Spleen (tissue), 11 donors: ENCODE results near the gene ANTXR2. TPM values are rescaled to one million over a fixed set of nuclear protein-coding genes. Genes with fewer than 3 reads are reported as not detected.

Experiments
- DNase-seq: peaks from one replicate; pipeline ENCODE4 v3.0.0-alpha.2; 2020
- H3K27ac ChIP-seq, 8 donors: fragments of 200-600 bp; sonication (generic) in 7 of 8; 1 replicate in 4 of 8; 2 replicates in 4 of 8; pipeline versions ENCODE4 v1.5.0 to v1.8.0; 2016 to 2021; ENCODE audit warnings: inconsistent platforms in 4 of 8, mild to moderate bottlenecking in 4 of 8, moderate library complexity in 1 of 8
- H3K27me3 ChIP-seq, 7 donors: fragments of 200-600 bp; sonication (generic) in 6 of 7; replicated peaks in 1 of 7; 1 replicate in 4 of 7; 2 replicates in 3 of 7; pipeline versions ENCODE4 v1.5.0 to v1.8.0; 2016 to 2021; ENCODE audit warnings: inconsistent platforms in 3 of 7, mild to moderate bottlenecking in 1 of 7
- H3K36me3 ChIP-seq, 6 donors: fragments of 200-600 bp; sonication (generic) in 5 of 6; 1 replicate in 4 of 6; 2 replicates in 2 of 6; pipeline versions ENCODE4 v1.5.0 to v1.8.0; 2016 to 2021; ENCODE audit warnings: inconsistent platforms in 2 of 6
- H3K4me1 ChIP-seq, 6 donors: fragments of 200-600 bp; sonication (generic) in 5 of 6; 1 replicate in 3 of 6; 2 replicates in 3 of 6; pipeline versions ENCODE4 v1.5.0 to v1.8.0; 2016 to 2021; ENCODE audit warnings: inconsistent platforms in 3 of 6
- H3K4me3 ChIP-seq, 8 donors: fragments of 200-600 bp; sonication (generic) in 7 of 8; 1 replicate in 4 of 8; 2 replicates in 4 of 8; pipeline versions ENCODE4 v1.5.0 to v1.8.0; 2016 to 2021; ENCODE audit warnings: inconsistent platforms in 4 of 8, mild to moderate bottlenecking in 4 of 8, moderate library complexity in 2 of 8
- H3K9me3 ChIP-seq, 8 donors: fragments of 200-600 bp; sonication (generic) in 7 of 8; 1 replicate in 4 of 8; 2 replicates in 4 of 8; pipeline versions ENCODE4 v1.5.0 to v1.8.0; 2016 to 2021; ENCODE audit warnings: inconsistent platforms in 4 of 8
- CTCF ChIP-seq, 11 experiments: fragments of 200-600 bp in 7 of 11; fragments of 450-650 bp in 4 of 11; sonication (generic) in 4 of 11; IDR thresholded peaks in 8 of 11; conservative IDR thresholded peaks in 3 of 11; 1 replicate in 7 of 11; 2 replicates in 4 of 11; pipeline versions ENCODE4 v1.4.0 to v1.8.0; 2016 to 2021; ENCODE audit warnings: antibody characterized with exemption in 11 of 11, inconsistent platforms in 4 of 11, mild to moderate bottlenecking in 1 of 11
- POLR2A ChIP-seq, 3 donors: fragments of 450-650 bp; IDR thresholded peaks; one replicate each; pipeline ENCODE4 v1.5.1; 2017; ENCODE audit warnings: antibody characterized with exemption in 3 of 3, mild to moderate bottlenecking in 1 of 3
- POLR2AphosphoS5 ChIP-seq, 3 donors: sonication (generic); formaldehyde crosslinking; IDR thresholded peaks; one replicate each; pipeline ENCODE4 v1.5.1; 2017; ENCODE audit warnings: antibody characterized with exemption in 3 of 3
- WGBS, 5 donors: extraction: QIAGEN DNeasy Blood & Tissue Kit in 3 of 5; methylation state at CpG; one replicate each; pipeline versions ENCODE4 v1.1.5 to v1.1.7; 2013 to 2018; 5-methylcytosine and 5-hydroxymethylcytosine counted together
- intact Hi-C: fragments of 100-400 bp; cut with DNase I; formaldehyde crosslinking; loops from one replicate; pipeline ENCODE4 v1.15.0; 2023; ENCODE audit warnings: low total_unique reads
- polyA plus RNA-seq, 3 donors: library from polyadenylated mRNA; stranded (reverse); fragments of 200-250 nt; gene quantifications; one replicate each; pipeline ENCODE4 v1.2.1, GENCODE V29; 2013
- total RNA-seq, 7 donors: library from RNA; depleted of rRNA in 3 of 7; stranded (reverse); fragments of >200 nt in 3 of 7; fragmentation: NEBNext Ultra II Directional in 4 of 7; extraction: Animal tissue kit (Norgen Biotek cat#: 25700) in 4 of 7; gene quantifications; one replicate each; pipeline versions ENCODE4 v1.1.0 to v1.2.1, GENCODE V29; 2016 to 2021
- donor health status: healthy with polysubstance abuse.
- donor health status: DM: no; HTN: no; CAD: no; lungs with moderate emphysema.
- donor health status: DM: no; HTN: no; CAD: no.
- donor health status: Bipolar disorder and iron deficiency.
- donor health status: healthy.
- donor health status: DM: no; HTN: no; CAD: no.
- donor health status: DM: yes; HTN: yes; CAD: no.

Gene ANTXR2
- total and polyA plus RNA-seq, 10 donors: 3.7 to 56.3 (median 37.3) TPM

GRCh38 chr4:80090090-80090489 lies 17.1 kb upstream of the ANTXR2 start:
- Histone ChIP-seq H3K4me3 (no peak overlapping the region), H3K27ac (no peak overlapping the region), H3K4me1 (no peaks in the 10 kb centered on the region), H3K9me3 (no peaks in the 10 kb centered on the region), H3K27me3 (no peaks in the 10 kb centered on the region), H3K36me3 (no peaks in the 10 kb centered on the region)
- 69 to 79% (median 76%) methylated on average over 1 of the region's 1 CpG for WGBS, 5 donors
- TF ChIP-seq POLR2AphosphoS5 (IDR thresholded peaks at IDR 0.05) (no peak), CTCF (IDR thresholded peaks at IDR 0.05 in 8 of 11, conservative IDR thresholded peaks at IDR 0.05 in 3 of 11) (no peak), POLR2A (IDR thresholded peaks at IDR 0.05) (no peak)
- intact Hi-C loops: no loop called here
- no peak for DNase-seq

GRCh38 chr4:80088471-80088870 lies 15.4 kb upstream of the ANTXR2 start:
- Histone ChIP-seq H3K36me3 (no peaks in the 10 kb centered on the region), H3K9me3 (no peaks in the 10 kb centered on the region), H3K27me3 (no peaks in the 10 kb centered on the region), H3K27ac (no peak overlapping the region), H3K4me1 (no peaks in the 10 kb centered on the region), H3K4me3 (no peak overlapping the region)
- intact Hi-C loops: no loop called here
- TF ChIP-seq POLR2AphosphoS5 (IDR thresholded peaks at IDR 0.05) (no peak), POLR2A (IDR thresholded peaks at IDR 0.05) (no peak), CTCF (IDR thresholded peaks at IDR 0.05 in 8 of 11, conservative IDR thresholded peaks at IDR 0.05 in 3 of 11) (no peak)
- no peak for DNase-seq
- WGBS, 5 donors: 89 to 100% (median 98%) methylated on average over 1 of the region's 1 CpG

- Histone ChIP-seq H3K36me3 (no peaks in the 10 kb centered on the region), H3K4me1 (no peaks in the 10 kb centered on the region), H3K9me3 (no peaks in the 10 kb centered on the region), H3K27ac (no peak overlapping the region), H3K4me3 (no peak overlapping the region), H3K27me3 (no peaks in the 10 kb centered on the region)
- 79 to 88% (median 83%) methylated on average over 5 of the region's 5 CpGs for WGBS, 5 donors
- no peak for DNase-seq
- intact Hi-C loops: no loop called here
- TF ChIP-seq POLR2AphosphoS5 (IDR thresholded peaks at IDR 0.05) (no peak), CTCF (IDR thresholded peaks at IDR 0.05 in 8 of 11, conservative IDR thresholded peaks at IDR 0.05 in 3 of 11) (no peak), POLR2A (IDR thresholded peaks at IDR 0.05) (no peak)
Observed at GRCh38 chr4:80086296-80086695, 13.3 kb upstream of the ANTXR2 start.

GRCh38 chr4:80085081-80085480 lies 12.1 kb upstream of the ANTXR2 start:
- intact Hi-C loops: no loop called here
- H3K36me3 ChIP-seq: no peaks in the 10 kb centered on the region
- WGBS, 5 donors: 90 to 96% (median 95%) methylated on average over 3 of the region's 3 CpGs
- H3K27me3 ChIP-seq: no peaks in the 10 kb centered on the region
- no peak overlapping the region for H3K4me3 ChIP-seq
- no peaks in the 10 kb centered on the region for H3K9me3 ChIP-seq
- DNase-seq: no peak
- no peak overlapping the region for H3K27ac ChIP-seq
- no peak for TF ChIP-seq POLR2A (IDR thresholded peaks at IDR 0.05)
- TF ChIP-seq POLR2AphosphoS5 (IDR thresholded peaks at IDR 0.05): no peak
- TF ChIP-seq CTCF (IDR thresholded peaks at IDR 0.05 in 8 of 11, conservative IDR thresholded peaks at IDR 0.05 in 3 of 11): no peak
- H3K4me1 ChIP-seq: peaks cover 0 to 1% (median 0%) of the 10 kb centered on the region in 6 donors
